Ascending aorta (tissue), 2 donors: ENCODE measurements around the gene PSD. TPM values are rescaled to one million over a fixed set of nuclear protein-coding genes. Genes with fewer than 3 reads are reported as not detected.

Experiments used
- DNase-seq, 2 donors: peaks; one replicate each; pipeline ENCODE4 v3.0.0-alpha.2; 2019; ENCODE audit warnings: low spot score in 2 of 2
- H3K27ac ChIP-seq, 2 donors: fragments of 200-600 bp; sonication (generic); one replicate each; pipeline ENCODE4 v1.5.1; 2016 to 2017; ENCODE audit warnings: mild to moderate bottlenecking in 1 of 2
- H3K27me3 ChIP-seq: fragments of 200-600 bp; sonication (generic); one replicate; pipeline ENCODE4 v1.5.1; 2017
- H3K36me3 ChIP-seq, 2 donors: fragments of 200-600 bp; sonication (generic); one replicate each; pipeline ENCODE4 v1.5.1; 2016
- H3K4me1 ChIP-seq, 2 donors: fragments of 200-600 bp; sonication (generic); one replicate each; pipeline ENCODE4 v1.5.1; 2016 to 2017; ENCODE audit warnings: mild to moderate bottlenecking in 1 of 2
- H3K4me3 ChIP-seq, 2 donors: fragments of 200-600 bp; sonication (generic); one replicate each; pipeline ENCODE4 v1.5.1; 2016 to 2017; ENCODE audit warnings: mild to moderate bottlenecking in 1 of 2
- H3K9me3 ChIP-seq, 2 donors: fragments of 200-600 bp; sonication (generic); one replicate each; pipeline ENCODE4 v1.5.1; 2016
- intact Hi-C: fragments of 100-400 bp; cut with DNase I; formaldehyde crosslinking; loops from one replicate; pipeline ENCODE4 v1.15.1; 2023
- total RNA-seq: library from RNA; depleted of rRNA; stranded (reverse); fragments of >200 nt; gene quantifications from one replicate; pipeline ENCODE4 v1.1.0, GENCODE V29; 2016
- TF ChIP-seq, protein P1 (sequence below), 3 experiments: fragments of 200-600 bp in 2 of 3; fragments of 450-650 bp in 1 of 3; sonication (generic) in 2 of 3; IDR thresholded peaks; one replicate each; pipeline ENCODE4 v1.5.1; 2016 to 2019; ENCODE audit warnings: antibody characterized with exemption in 3 of 3, mild to moderate bottlenecking in 1 of 3, moderate library complexity in 1 of 3

PSD gene
- total RNA-seq, 1 donor from 2014 or later: not detected

- no peaks in the 10 kb centered on the region for H3K36me3 ChIP-seq
- DNase-seq: peak in 1 of 2 donors; percentile 89
- peaks cover 5 to 12% of the 10 kb centered on the region in 2 donors for H3K4me1 ChIP-seq
- no peaks in the 10 kb centered on the region for H3K27me3 ChIP-seq
- TF ChIP-seq, protein P1, sequence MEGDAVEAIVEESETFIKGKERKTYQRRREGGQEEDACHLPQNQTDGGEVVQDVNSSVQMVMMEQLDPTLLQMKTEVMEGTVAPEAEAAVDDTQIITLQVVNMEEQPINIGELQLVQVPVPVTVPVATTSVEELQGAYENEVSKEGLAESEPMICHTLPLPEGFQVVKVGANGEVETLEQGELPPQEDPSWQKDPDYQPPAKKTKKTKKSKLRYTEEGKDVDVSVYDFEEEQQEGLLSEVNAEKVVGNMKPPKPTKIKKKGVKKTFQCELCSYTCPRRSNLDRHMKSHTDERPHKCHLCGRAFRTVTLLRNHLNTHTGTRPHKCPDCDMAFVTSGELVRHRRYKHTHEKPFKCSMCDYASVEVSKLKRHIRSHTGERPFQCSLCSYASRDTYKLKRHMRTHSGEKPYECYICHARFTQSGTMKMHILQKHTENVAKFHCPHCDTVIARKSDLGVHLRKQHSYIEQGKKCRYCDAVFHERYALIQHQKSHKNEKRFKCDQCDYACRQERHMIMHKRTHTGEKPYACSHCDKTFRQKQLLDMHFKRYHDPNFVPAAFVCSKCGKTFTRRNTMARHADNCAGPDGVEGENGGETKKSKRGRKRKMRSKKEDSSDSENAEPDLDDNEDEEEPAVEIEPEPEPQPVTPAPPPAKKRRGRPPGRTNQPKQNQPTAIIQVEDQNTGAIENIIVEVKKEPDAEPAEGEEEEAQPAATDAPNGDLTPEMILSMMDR (IDR thresholded peaks at IDR 0.05): peak in 1 of 3 experiments; percentile 13
- peak overlapping the region; percentile 77 to 87 for H3K27ac ChIP-seq
- intact Hi-C loops: loop anchor here (1.0 to 2.0 kb wide), 3 partner anchors 11 to 52 kb away; partner anchors contain the start of genes ACTR1A, CUEDC2 and SUFU
- peak overlapping the region; percentile 89 to 94 for H3K4me3 ChIP-seq
- H3K9me3 ChIP-seq: no peaks in the 10 kb centered on the region
Observed at GRCh38 chr10:102450374-102451104, 32.0 kb upstream of the PSD start.

- Histone ChIP-seq H3K4me3 (peak overlapping the region; percentile 89 to 94), H3K27me3 (no peaks in the 10 kb centered on the region), H3K9me3 (no peaks in the 10 kb centered on the region), H3K27ac (peak overlapping the region; percentile 42 to 87), H3K4me1 (peaks cover 5 to 12% of the 10 kb centered on the region in 2 donors), H3K36me3 (no peaks in the 10 kb centered on the region)
- intact Hi-C loops: loop anchor here (1.0 to 2.0 kb wide), 3 partner anchors 11 to 53 kb away; partner anchors contain the start of genes ACTR1A, CUEDC2 and SUFU
- TF ChIP-seq, protein P1 (IDR thresholded peaks at IDR 0.05): no peak
- DNase-seq: no peak
Observed at GRCh38 chr10:102450124-102450373, 31.5 kb upstream of the PSD start.

DNA sequence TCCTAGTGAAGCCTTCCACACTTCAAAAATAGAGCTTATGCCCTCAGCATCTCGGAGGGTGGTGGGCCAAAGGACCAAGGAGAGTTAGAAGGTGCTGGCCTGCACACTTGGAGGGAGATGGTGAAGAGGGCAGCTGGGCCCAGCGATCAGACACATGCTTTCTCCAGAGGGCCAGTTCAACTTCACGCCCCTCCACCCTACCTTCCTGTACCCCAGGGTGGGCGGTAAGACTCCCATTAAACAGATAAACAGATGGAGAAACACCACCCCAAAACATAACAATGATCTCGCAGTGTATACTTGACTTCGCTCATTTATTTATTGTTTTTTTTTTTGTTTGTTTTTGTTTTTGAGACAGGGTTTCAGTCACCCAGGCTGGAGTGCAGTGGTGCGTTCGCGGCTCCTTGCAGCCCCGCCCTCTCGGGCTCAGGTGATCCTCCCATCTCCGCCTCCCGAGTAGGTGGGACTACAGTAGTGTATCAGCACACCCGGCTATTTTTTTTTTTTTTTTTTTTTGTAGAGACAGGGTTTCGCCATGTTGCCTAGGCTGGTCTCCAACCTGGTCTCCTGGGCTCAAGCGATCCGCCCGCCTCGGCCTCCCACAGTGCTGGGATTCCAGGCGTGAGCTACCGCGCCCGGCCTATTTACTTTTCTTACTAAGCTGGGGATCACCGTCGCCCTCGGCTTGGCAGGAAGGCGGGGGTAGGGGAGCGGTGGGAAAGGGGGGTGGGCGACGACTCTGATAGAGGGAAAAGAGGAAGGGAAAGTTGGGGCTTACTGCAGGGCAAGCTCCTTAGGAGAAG is 30.9 kb upstream of the PSD start:
- H3K4me3 ChIP-seq: peak overlapping the region; percentile 89 to 94
- H3K27me3 ChIP-seq: no peaks in the 10 kb centered on the region
- TF ChIP-seq, protein P1 (IDR thresholded peaks at IDR 0.05): no peak
- H3K36me3 ChIP-seq: no peaks in the 10 kb centered on the region
- DNase-seq: peak; percentile 43 to 76
- no peaks in the 10 kb centered on the region for H3K9me3 ChIP-seq
- peak overlapping the region; percentile 42 to 87 for H3K27ac ChIP-seq
- intact Hi-C loops: loop anchor here (1.0 to 2.0 kb wide), 3 partner anchors 12 to 53 kb away; partner anchors contain the start of genes ACTR1A, CUEDC2 and SUFU
- peaks cover 5 to 12% of the 10 kb centered on the region in 2 donors for H3K4me1 ChIP-seq

- Histone ChIP-seq H3K36me3 (no peaks in the 10 kb centered on the region), H3K4me1 (peaks cover under 1 to 2% of the 10 kb centered on the region in 2 donors)
- intact Hi-C loops: no loop called here
Observed at GRCh38 chr10:102444851-102445250, 26.3 kb upstream of the PSD start.

GRCh38 chr10:102438374-102438773 is 19.8 kb upstream of the PSD start:
- H3K36me3 ChIP-seq: no peaks in the 10 kb centered on the region
- H3K4me3 ChIP-seq: no peak overlapping the region
- no peak overlapping the region for H3K27ac ChIP-seq
- no peaks in the 10 kb centered on the region for H3K27me3 ChIP-seq
- no peaks in the 10 kb centered on the region for H3K9me3 ChIP-seq
- H3K4me1 ChIP-seq: peaks cover 2 to 5% of the 10 kb centered on the region in 2 donors
- no peak for DNase-seq
- TF ChIP-seq, protein P1 (IDR thresholded peaks at IDR 0.05): no peak
- intact Hi-C loops: no loop called here

More at GRCh38 chr10:102444851-102445250, 26.3 kb upstream of the PSD start:
- Histone ChIP-seq H3K27ac (no peak overlapping the region), H3K27me3 (no peaks in the 10 kb centered on the region), H3K9me3 (no peaks in the 10 kb centered on the region), H3K4me3 (no peak overlapping the region)
- TF ChIP-seq, protein P1 (IDR thresholded peaks at IDR 0.05): no peak
- no peak for DNase-seq
